Fibroblast of skin of left biceps (primary cell): Measurements from ENCODE around the gene PLEKHA6.
"Not testable (repeated sequence)": the region's sequence is repeated elsewhere in the genome, so short reads cannot be mapped to it uniquely, and the experiment has no call there.

Experiments used
- DNase-seq, 2 experiments: peaks; one replicate each; pipeline ENCODE4 v3.0.0-alpha.2; 2013; ENCODE audit warnings: low read depth in 2 of 2

Gene PLEKHA6

GRCh38 chr1:204336421-204337035, 23.2 kb downstream of the PLEKHA6 start:
- DNase-seq: no peak

- no peak for DNase-seq
Observed at GRCh38 chr1:204335533-204335932, 24.2 kb downstream of the PLEKHA6 start.

GRCh38 chr1:204335085-204335484, 24.6 kb downstream of the PLEKHA6 start:
- DNase-seq: no peak

DNA sequence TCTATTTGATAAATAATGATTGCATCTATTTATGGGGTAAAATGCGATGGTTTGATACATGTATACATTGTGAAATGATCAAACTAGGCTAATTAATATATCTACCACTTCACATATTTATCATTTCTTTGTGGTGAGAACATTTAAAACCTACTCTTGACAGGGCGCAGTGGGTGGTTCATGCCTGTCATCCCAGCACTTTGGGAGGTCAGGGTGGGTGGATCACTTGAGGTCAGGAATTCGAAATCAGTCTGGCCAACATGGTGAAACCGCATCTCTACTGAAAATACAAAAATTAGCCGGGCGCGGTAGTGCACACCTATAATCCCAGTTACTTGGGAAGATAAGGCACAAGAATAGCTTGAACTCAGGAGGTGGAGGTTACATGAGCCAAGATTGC, 25.3 kb downstream of the PLEKHA6 start:
- no peak for DNase-seq

DNA sequence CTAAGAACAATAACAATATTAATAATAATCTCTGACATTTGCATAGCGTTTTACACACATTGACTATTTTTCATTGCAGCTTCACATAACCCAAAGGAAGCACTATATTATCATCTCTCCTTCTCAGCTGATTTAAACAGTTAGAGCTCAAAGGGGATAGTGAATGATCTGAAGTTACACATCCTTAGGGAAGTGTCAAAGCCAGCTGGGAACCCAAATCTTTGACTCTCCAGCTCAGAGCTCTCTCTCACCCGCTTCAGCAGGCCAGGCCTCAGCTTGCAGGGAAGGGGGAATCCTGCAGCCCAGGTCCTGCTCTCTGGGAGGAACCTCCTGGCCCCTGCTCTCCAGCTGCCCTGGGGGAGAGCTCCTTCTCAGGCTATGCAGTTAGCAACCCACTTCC, 26.3 kb downstream of the PLEKHA6 start:
- no peak for DNase-seq

DNA sequence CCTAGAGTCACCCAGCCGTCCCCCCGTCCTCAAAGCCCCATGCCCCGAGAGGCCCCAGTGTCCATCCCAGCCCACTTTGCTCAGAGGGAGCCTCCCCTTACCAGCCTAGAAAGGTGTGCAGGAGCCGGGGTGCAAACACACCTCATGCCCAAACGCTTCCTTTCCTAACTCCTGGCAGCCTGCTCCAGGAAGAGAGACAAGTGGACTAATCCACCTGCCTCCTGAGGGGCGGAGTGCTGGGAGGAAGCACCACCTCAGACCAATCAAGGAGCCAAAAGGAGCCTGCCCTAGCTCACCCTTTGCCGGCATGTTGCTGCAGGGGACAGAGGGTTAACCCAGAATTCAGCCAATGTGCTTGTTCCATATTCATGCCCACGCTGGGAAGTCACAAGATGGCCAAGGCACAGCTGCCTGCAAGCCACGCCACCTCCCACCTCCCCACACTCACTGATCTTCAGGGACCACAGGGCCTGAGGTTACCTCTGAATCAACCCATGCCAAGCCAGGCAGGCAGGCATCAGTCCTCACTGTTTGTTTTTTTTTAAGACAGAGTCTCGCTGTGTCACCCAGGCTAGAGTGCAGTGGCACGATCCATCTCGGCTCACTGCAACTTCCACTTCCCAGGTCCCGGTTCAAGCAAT, 27.8 kb downstream of the PLEKHA6 start:
- DNase-seq: no peak

GRCh38 chr1:204331275-204331674, 28.5 kb downstream of the PLEKHA6 start:
- DNase-seq: no peak

DNA sequence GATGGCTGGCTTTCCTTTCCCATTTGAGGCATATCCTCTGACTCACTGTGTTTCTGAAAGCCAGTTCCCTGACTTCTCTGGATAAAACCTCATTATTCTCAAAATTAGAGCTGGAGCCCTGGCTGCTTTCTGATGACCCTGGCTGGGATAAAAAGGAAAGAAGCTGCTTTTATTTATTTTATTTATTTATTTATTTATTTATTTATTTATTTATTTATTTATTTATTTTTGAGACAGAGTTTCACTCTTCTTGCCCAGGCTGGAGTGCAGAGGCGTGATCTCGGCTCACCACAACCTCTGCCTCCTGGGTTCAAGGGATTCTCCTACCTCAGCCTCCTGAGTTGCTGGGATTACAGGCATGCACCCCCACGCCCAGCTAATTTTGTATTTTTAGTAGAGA, 31.9 kb downstream of the PLEKHA6 start:
- DNase-seq: not testable (repeated sequence)

- no peak for DNase-seq
Observed at GRCh38 chr1:204327359-204327758, 32.4 kb downstream of the PLEKHA6 start.

- no peak for DNase-seq
Observed at GRCh38 chr1:204326771-204327300, 32.9 kb downstream of the PLEKHA6 start.

- DNase-seq: no peak
Observed at GRCh38 chr1:204325944-204326343, 33.8 kb downstream of the PLEKHA6 start.

DNA sequence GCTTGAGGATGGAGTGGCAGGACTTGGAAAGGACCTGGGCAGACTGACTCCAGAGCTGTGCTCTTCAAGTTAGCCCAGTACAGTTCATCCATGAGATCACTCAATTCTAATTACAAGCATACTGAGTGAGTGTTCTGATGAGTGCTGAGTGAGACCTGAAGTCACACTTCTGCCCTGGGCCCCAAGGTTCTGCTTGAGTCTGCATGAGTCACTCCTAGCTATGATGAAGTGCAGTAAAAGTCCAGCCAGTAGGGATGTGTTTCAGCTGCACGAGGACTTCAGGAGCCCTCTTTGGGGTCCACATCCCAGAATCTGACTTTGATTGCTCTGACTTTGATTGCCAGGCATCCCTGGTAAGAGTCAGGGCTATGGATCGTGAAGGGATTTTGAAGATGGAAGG, 35.8 kb downstream of the PLEKHA6 start:
- DNase-seq: no peak

GRCh38 chr1:204322339-204322868, 37.3 kb downstream of the PLEKHA6 start:
- DNase-seq: no peak

DNA sequence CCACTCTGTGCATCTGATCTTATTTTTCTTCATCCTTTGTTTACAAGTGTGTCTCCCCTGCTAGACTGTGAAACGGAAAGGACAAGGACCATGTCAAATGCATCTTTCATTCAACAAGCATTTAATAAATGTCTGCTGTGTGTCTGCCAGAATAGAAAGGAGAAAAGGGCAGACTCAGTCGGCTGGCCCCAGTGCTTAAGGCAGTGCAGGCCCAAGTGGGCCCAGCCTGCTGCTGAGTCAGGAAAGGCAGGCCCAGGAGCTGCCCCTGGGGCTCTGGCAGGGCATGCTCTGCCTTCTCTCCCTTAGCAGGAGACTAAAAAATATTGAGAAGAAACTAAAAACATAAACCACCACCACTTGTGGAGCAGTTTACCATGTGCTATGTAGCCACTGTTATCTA, 38.1 kb downstream of the PLEKHA6 start:
- no peak for DNase-seq

- no peak for DNase-seq
Observed at GRCh38 chr1:204321051-204321450, 38.7 kb downstream of the PLEKHA6 start.

DNA sequence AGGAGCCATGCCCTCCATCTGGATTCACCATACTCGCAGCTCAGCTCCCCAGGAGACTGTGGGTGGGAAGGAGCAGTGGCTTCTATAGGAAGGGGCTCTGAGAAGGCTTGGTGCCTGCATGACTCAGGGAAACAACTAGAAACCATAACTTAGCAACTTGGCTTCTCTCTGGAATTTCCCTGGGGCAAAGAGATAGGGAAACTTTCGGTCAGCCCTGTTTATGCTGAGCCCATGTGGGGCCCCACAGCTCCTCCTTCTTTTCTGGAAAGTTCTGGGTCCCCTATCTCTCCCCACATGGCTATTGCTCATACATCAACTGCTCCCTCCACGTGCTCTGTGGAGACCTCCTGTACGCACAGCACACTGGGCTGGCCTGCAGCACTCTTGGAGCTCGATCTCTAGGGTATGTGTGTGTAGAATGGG, 39.3 kb downstream of the PLEKHA6 start:
- peak in 1 of 2 experiments; percentile 19 for DNase-seq

- peak; percentile 40 to 42 for DNase-seq
Observed at GRCh38 chr1:204319462-204319861, 40.3 kb downstream of the PLEKHA6 start.

- no peak for DNase-seq
Observed at GRCh38 chr1:204319027-204319426, 40.7 kb downstream of the PLEKHA6 start.

DNA sequence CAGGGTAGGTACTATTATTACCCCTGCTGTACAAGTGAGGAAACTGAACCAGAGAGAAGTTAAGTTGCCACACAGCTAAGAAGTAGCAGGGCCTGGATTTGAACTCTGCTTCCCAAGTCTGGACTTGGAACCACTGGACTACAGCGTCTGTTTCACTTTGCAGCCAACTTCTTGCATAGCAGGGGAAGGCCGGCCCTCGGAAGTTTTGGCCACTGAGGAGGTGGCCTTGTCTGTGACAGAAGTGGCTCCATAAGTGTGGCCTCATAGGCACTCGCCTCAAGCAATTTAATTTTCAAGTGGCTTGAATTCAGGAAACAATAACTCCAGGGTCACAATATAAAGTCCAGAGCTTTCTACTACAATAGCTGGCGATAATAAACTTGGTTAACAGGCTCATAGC, 41.4 kb downstream of the PLEKHA6 start:
- DNase-seq: no peak

GRCh38 chr1:204317170-204317569, 42.6 kb downstream of the PLEKHA6 start:
- DNase-seq: no peak

- DNase-seq: no peak
Observed at GRCh38 chr1:204316164-204316563, 43.6 kb downstream of the PLEKHA6 start.

DNA sequence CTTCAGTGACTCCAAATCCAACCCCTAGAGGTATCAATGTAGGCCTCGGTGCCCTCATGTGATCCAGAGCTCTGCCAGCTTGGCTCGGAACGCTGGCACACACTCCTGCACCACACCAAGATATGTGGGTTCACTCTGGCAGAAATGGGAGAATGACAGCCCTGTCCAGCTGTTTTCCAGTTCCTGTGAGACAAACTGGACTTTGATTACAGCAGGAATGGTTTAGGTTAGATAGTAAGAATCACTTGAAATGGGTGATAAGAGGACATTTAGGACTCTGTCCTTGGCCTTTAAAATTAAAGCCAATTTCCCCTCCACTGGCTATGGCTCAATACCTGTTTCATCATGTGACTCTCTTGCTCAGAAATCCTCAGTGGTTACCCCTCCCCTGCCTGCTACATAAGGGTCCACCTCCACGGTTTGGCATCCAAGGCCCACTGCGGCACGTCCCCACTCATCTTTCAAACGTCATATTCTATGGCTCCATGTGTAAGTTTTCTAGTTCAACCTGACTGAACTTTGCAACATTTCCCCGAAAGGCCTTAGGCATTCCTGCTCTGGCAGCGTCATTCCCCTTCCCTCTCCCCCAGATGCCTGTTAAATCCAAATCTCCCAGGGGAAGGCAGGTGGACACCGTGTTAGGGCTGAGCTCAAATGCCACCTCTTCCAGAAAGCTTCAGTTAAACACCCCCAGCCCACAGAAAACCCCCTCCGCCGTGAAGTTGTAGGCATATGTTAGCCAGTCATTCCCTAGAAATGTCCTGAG, 44.7 kb downstream of the PLEKHA6 start:
- no peak for DNase-seq
